Activated naive CD8-positive, alpha-beta T cell (primary cell): ENCODE measurements around the gene CYP3A4.
"Not testable (repeated sequence)": the region's sequence is repeated elsewhere in the genome, so short reads cannot be mapped to it uniquely, and the experiment has no call there.

Source experiments
- H3K27ac Mint-ChIP-seq: one replicate; pipeline ENCODE4 v1.8.0; 2021; ENCODE audit warnings: mixed read lengths
- H3K27me3 Mint-ChIP-seq: one replicate; pipeline ENCODE4 v1.8.0; 2021; ENCODE audit warnings: mixed read lengths
- H3K36me3 Mint-ChIP-seq: one replicate; pipeline ENCODE4 v1.8.0; 2021; ENCODE audit warnings: mixed read lengths
- H3K4me1 Mint-ChIP-seq: one replicate; pipeline ENCODE4 v1.8.0; 2021; ENCODE audit warnings: low read depth, mixed read lengths
- H3K4me3 Mint-ChIP-seq: one replicate; pipeline ENCODE4 v1.8.0; 2021; ENCODE audit warnings: mild to moderate bottlenecking, mixed read lengths
- H3K9me3 Mint-ChIP-seq: one replicate; pipeline ENCODE4 v1.8.0; 2021; ENCODE audit warnings: low read depth, mixed read lengths

CYP3A4 gene

GRCh38 chr7:99782012-99782953 is 1.7 kb downstream of the CYP3A4 start:
- Mint-ChIP-seq H3K4me1 (peaks cover 10% of the 10 kb centered on the region), H3K27ac (no peak overlapping the region), H3K4me3 (no peak overlapping the region)

GRCh38 chr7:99780588-99780987 is 3.4 kb downstream of the CYP3A4 start:
- Mint-ChIP-seq H3K36me3 (peaks cover 2% of the 10 kb centered on the region), H3K27me3 (peaks cover 12% of the 10 kb centered on the region), H3K4me3 (no peak overlapping the region), H3K27ac (no peak overlapping the region), H3K4me1 (no peaks in the 10 kb centered on the region), H3K9me3 (no peaks in the 10 kb centered on the region)

More at GRCh38 chr7:99782012-99782953, 1.7 kb downstream of the CYP3A4 start:
- H3K27me3 Mint-ChIP-seq, result peaks cover 10% of the 10 kb centered on the region
- H3K9me3 Mint-ChIP-seq, result no peaks in the 10 kb centered on the region
- peaks cover 2% of the 10 kb centered on the region for H3K36me3 Mint-ChIP-seq

- Mint-ChIP-seq H3K9me3 (no peaks in the 10 kb centered on the region), H3K4me3 (no peak overlapping the region), H3K36me3 (peaks cover 2% of the 10 kb centered on the region), H3K27ac (no peak overlapping the region), H3K27me3 (peaks cover 15% of the 10 kb centered on the region), H3K4me1 (no peaks in the 10 kb centered on the region)
Measured at GRCh38 chr7:99779949-99780348, 4.0 kb downstream of the CYP3A4 start.

GRCh38 chr7:99778880-99779279 is 5.1 kb downstream of the CYP3A4 start:
- no peak overlapping the region for H3K4me3 Mint-ChIP-seq
- peaks cover 15% of the 10 kb centered on the region for H3K27me3 Mint-ChIP-seq
- H3K9me3 Mint-ChIP-seq, result no peaks in the 10 kb centered on the region
- H3K36me3 Mint-ChIP-seq, result no peaks in the 10 kb centered on the region
- H3K27ac Mint-ChIP-seq, result no peak overlapping the region
- H3K4me1 Mint-ChIP-seq, result no peaks in the 10 kb centered on the region

DNA sequence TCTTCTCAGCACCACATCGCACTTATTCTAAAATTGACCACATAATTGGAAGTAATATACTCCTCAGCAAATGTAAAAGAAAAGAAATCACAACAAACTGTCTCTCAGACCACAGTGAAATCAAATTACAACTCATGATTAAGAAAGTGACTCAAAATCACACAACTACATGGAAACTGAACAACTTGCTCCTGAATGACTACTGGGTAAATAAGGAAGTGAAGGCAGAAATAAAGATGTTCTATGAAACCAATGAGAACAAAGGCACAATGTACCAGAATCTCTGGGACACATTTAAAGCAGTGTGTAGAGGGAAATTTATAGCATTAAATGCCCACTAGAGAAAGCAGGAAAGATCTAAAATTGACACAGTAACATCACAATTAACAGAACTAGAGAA is 10.6 kb downstream of the CYP3A4 start:
- not testable (repeated sequence) for H3K4me1 Mint-ChIP-seq, H3K4me3 Mint-ChIP-seq, H3K36me3 Mint-ChIP-seq, H3K27ac Mint-ChIP-seq, H3K9me3 Mint-ChIP-seq
- H3K27me3 Mint-ChIP-seq, result peaks cover 37% of the 10 kb centered on the region

- Mint-ChIP-seq H3K27me3 (peaks cover 35% of the 10 kb centered on the region), H3K27ac (no peak overlapping the region), H3K36me3 (no peaks in the 10 kb centered on the region), H3K9me3 (no peaks in the 10 kb centered on the region), H3K4me1 (peaks cover 2% of the 10 kb centered on the region), H3K4me3 (no peak overlapping the region)
Measured at GRCh38 chr7:99772565-99772964, 11.4 kb downstream of the CYP3A4 start.

DNA sequence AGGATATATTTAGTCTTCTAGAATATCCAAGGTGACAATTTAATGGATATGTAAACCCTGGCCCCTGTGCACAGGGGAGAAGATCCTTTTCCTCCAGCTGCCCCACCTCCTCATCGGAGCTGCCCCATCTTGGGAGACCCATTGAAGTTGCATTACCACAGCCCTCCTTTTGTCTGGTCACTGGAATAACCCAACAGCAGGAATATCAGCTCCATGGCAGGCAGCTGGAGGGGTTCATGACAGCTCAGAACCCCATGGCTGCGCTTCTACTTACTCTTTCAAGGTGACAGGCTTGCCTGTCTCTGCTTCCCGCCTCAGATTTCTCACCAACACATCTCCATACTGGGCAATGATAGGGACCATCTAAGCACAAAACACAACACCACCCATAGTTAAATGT is 14.5 kb downstream of the CYP3A4 start:
- not testable (repeated sequence) for H3K9me3 Mint-ChIP-seq, H3K36me3 Mint-ChIP-seq, H3K27ac Mint-ChIP-seq, H3K4me3 Mint-ChIP-seq, H3K4me1 Mint-ChIP-seq
- H3K27me3 Mint-ChIP-seq, result peaks cover 25% of the 10 kb centered on the region

- Mint-ChIP-seq H3K27me3 (peaks cover 21% of the 10 kb centered on the region), H3K9me3 (no peaks in the 10 kb centered on the region), H3K27ac (no peak overlapping the region)
Measured at GRCh38 chr7:99768471-99768870, 15.5 kb downstream of the CYP3A4 start.

DNA sequence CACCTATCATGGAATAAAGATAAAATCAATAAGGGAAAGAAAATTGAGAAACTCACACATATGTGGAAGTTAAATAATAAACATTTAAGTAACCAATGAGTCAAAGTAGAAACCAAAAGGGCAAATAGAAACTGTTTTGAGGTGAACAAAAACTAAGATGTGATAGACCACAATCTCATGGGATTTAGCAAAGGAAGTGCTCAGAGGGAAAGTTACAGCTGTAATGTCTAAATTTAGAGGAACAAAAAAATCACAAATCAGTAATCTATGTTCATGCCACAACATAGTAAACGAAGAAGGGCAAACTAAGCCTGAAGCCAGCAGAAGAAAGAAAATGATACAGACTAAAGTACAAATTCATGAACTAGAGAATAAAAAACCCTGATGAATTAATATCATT is 16.3 kb downstream of the CYP3A4 start:
- Mint-ChIP-seq H3K27ac (no peak overlapping the region), H3K36me3 (no peaks in the 10 kb centered on the region), H3K4me1 (peaks cover 4% of the 10 kb centered on the region), H3K4me3 (no peak overlapping the region), H3K27me3 (peaks cover 18% of the 10 kb centered on the region), H3K9me3 (no peaks in the 10 kb centered on the region)

More at GRCh38 chr7:99768471-99768870, 15.5 kb downstream of the CYP3A4 start:
- H3K4me3 Mint-ChIP-seq, result no peak overlapping the region
- no peaks in the 10 kb centered on the region for H3K36me3 Mint-ChIP-seq
- H3K4me1 Mint-ChIP-seq, result peaks cover 4% of the 10 kb centered on the region

- no peak overlapping the region for H3K27ac Mint-ChIP-seq
- H3K27me3 Mint-ChIP-seq, result peaks cover 12% of the 10 kb centered on the region
- H3K4me1 Mint-ChIP-seq, result peaks cover 4% of the 10 kb centered on the region
Measured at GRCh38 chr7:99766484-99767099, 17.4 kb downstream of the CYP3A4 start.

GRCh38 chr7:99764478-99764877 is 19.5 kb downstream of the CYP3A4 start:
- Mint-ChIP-seq H3K4me3 (no peak overlapping the region), H3K4me1 (peaks cover 4% of the 10 kb centered on the region), H3K27ac (no peak overlapping the region), H3K9me3 (no peaks in the 10 kb centered on the region), H3K27me3 (peaks cover 2% of the 10 kb centered on the region), H3K36me3 (no peaks in the 10 kb centered on the region)

More at GRCh38 chr7:99766484-99767099, 17.4 kb downstream of the CYP3A4 start:
- H3K36me3 Mint-ChIP-seq, result no peaks in the 10 kb centered on the region
- no peak overlapping the region for H3K4me3 Mint-ChIP-seq
- H3K9me3 Mint-ChIP-seq, result no peaks in the 10 kb centered on the region

DNA sequence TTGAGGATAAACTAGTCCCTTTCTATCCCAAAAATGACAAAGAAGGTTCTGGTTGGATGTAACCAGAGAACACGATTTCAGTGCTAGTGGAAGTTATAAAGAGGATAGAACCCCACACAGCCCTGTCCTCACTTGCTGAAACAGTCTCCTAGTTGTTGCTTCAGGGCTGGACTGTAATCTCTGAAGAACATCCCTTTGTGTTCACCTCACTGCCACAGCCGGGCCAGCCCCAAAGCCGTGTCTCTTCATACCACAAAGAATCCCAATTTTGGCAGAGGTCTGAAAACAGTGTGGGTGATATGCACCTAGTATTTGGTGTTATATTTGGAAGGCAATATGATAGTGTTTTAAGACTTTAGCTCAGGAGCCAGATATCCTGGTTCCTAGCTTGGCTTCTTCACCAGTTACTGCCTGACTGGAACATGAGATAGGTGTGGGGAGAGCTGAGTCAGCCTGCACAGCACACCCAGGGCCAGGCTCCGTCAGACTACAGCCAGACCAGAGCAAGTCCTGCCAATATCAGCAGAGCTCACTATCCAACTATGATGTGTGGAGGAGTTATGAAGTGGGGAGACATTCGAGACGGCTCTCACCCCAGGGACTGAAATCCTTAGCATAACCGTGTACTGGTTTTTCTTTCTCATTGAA is 21.2 kb downstream of the CYP3A4 start:
- Mint-ChIP-seq H3K36me3 (no peaks in the 10 kb centered on the region), H3K4me3 (no peak overlapping the region), H3K27me3 (no peaks in the 10 kb centered on the region), H3K9me3 (no peaks in the 10 kb centered on the region), H3K27ac (no peak overlapping the region), H3K4me1 (peaks cover 4% of the 10 kb centered on the region)

DNA sequence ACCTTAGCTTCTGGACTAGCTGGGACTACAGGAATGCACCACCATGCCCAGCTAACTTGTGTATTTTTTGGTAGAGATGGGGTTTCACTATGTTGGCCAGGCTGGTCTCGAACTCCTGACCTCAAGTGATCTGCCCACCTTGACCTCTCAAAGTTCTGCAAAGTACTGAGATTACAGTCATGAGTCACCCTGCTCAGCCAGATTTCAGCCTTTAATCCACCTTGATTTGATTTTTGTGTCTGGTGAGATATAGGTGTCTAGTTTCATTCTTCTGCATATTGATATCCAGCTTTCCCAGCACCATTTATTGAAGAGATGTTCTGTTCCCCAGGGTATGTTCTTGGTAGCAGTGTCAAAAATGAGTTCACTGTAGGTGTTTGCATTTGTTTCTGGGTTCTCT is 28.9 kb downstream of the CYP3A4 start:
- H3K4me3 Mint-ChIP-seq, result no peak overlapping the region
- H3K9me3 Mint-ChIP-seq, result no peaks in the 10 kb centered on the region
- H3K4me1 Mint-ChIP-seq, result no peaks in the 10 kb centered on the region
- no peaks in the 10 kb centered on the region for H3K27me3 Mint-ChIP-seq
- no peak overlapping the region for H3K27ac Mint-ChIP-seq
- peaks cover 4% of the 10 kb centered on the region for H3K36me3 Mint-ChIP-seq

DNA sequence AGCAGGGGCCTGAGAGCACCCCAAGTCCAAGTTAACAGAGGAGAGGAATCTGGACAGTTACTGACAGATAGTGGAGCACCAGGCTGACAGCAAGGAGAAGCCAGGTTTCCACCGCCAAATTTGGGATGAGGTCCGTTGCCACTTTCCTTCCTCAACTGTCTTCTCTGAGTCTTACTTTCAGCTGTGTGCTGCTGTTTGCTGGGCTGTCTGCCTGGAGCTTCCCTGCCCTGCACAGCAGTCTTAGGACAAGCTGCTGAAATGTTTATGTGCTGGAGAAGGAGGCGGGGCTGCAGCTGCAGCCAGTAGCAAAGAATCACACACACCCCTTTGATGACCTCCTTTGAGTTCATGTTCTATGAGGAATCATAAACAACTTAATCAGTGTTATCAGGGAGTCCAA is 31.6 kb downstream of the CYP3A4 start:
- peaks cover 4% of the 10 kb centered on the region for H3K36me3 Mint-ChIP-seq
- H3K27ac Mint-ChIP-seq, result no peak overlapping the region
- no peaks in the 10 kb centered on the region for H3K4me1 Mint-ChIP-seq
- no peaks in the 10 kb centered on the region for H3K27me3 Mint-ChIP-seq
- no peak overlapping the region for H3K4me3 Mint-ChIP-seq
- H3K9me3 Mint-ChIP-seq, result no peaks in the 10 kb centered on the region
